KMS-11 (cell line): ENCODE results near the gene PRMT5.
A peak's percentile ranks its signal among the peaks of the same experiment; 100 is the strongest.
"Not testable (repeated sequence)": the region's sequence is repeated elsewhere in the genome, so short reads cannot be mapped to it uniquely, and the experiment has no call there.

Source experiments
- H2AFZ ChIP-seq: fragments of 200-600 bp; sonication (generic); 2 replicates; pipeline ENCODE4 v1.6.1; 2016; ENCODE audit warnings: antibody characterized with exemption, mixed run types, low read depth
- H3K27ac ChIP-seq: fragments of 200-600 bp; sonication (generic); 2 replicates; pipeline ENCODE4 v1.6.1; 2016; ENCODE audit warnings: mild to moderate bottlenecking, mixed run types
- H3K27me3 ChIP-seq: fragments of 200-600 bp; sonication (generic); 2 replicates; pipeline ENCODE4 v1.6.1; 2017; ENCODE audit warnings: mild to moderate bottlenecking, low read depth, mixed run types, moderate library complexity; ENCODE audit not compliant: insufficient read depth
- H3K36me3 ChIP-seq: fragments of 200-600 bp; sonication (generic); 2 replicates; pipeline ENCODE4 v1.6.1; 2017; ENCODE audit warnings: mild to moderate bottlenecking, mixed run types; ENCODE audit not compliant: insufficient read depth
- H3K4me1 ChIP-seq: fragments of 200-600 bp; sonication (generic); 2 replicates; pipeline ENCODE4 v1.6.1; 2016; ENCODE audit warnings: mild to moderate bottlenecking, low read depth, mixed run types; ENCODE audit not compliant: poor library complexity, severe bottlenecking
- H3K4me2 ChIP-seq: fragments of 200-600 bp; sonication (generic); 2 replicates; pipeline ENCODE4 v1.7.0; 2016; ENCODE audit warnings: mild to moderate bottlenecking, mixed run types
- H3K4me3 ChIP-seq: fragments of 200-600 bp; sonication (generic); IDR thresholded peaks from 2 replicates; pipeline ENCODE4 v1.6.1; 2017; ENCODE audit warnings: low read depth, low read length, mixed read lengths; ENCODE audit not compliant: insufficient read depth
- H3K79me2 ChIP-seq: fragments of 200-600 bp; sonication (generic); 2 replicates; pipeline ENCODE4 v1.6.1; 2016; ENCODE audit warnings: low read depth, mixed run types; ENCODE audit not compliant: insufficient read depth
- H3K9ac ChIP-seq: fragments of 200-600 bp; sonication (generic); 2 replicates; pipeline ENCODE4 v1.6.1; 2016; ENCODE audit warnings: mild to moderate bottlenecking, mixed run types
- H4K20me1 ChIP-seq: fragments of 200-600 bp; sonication (generic); 2 replicates; pipeline ENCODE4 v1.6.1; 2016; ENCODE audit warnings: mild to moderate bottlenecking, mixed run types; ENCODE audit not compliant: insufficient read depth
- TF ChIP-seq, protein P1 (sequence below): fragments of 200-600 bp; sonication (generic); conservative IDR thresholded peaks from 2 replicates; pipeline ENCODE4 v1.6.1; 2017; ENCODE audit warnings: low read depth, mild to moderate bottlenecking, antibody characterized with exemption, low read length, moderate library complexity, mixed read lengths

Gene PRMT5

GRCh38 chr14:22955702-22956569 lies 26.8 kb upstream of the PRMT5 start:
- TF ChIP-seq, protein P1, sequence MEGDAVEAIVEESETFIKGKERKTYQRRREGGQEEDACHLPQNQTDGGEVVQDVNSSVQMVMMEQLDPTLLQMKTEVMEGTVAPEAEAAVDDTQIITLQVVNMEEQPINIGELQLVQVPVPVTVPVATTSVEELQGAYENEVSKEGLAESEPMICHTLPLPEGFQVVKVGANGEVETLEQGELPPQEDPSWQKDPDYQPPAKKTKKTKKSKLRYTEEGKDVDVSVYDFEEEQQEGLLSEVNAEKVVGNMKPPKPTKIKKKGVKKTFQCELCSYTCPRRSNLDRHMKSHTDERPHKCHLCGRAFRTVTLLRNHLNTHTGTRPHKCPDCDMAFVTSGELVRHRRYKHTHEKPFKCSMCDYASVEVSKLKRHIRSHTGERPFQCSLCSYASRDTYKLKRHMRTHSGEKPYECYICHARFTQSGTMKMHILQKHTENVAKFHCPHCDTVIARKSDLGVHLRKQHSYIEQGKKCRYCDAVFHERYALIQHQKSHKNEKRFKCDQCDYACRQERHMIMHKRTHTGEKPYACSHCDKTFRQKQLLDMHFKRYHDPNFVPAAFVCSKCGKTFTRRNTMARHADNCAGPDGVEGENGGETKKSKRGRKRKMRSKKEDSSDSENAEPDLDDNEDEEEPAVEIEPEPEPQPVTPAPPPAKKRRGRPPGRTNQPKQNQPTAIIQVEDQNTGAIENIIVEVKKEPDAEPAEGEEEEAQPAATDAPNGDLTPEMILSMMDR = no peak
- H4K20me1 ChIP-seq = no peaks in the 10 kb centered on the region
- H3K4me1 ChIP-seq = peaks cover 10% of the 10 kb centered on the region
- H2AFZ ChIP-seq = peak overlapping the region; percentile 93
- no peaks in the 10 kb centered on the region for H3K27me3 ChIP-seq
- H3K79me2 ChIP-seq = no peaks in the 10 kb centered on the region
- no peaks in the 10 kb centered on the region for H3K36me3 ChIP-seq
- H3K27ac ChIP-seq = peak overlapping the region; percentile 84
- peak overlapping the region; percentile 97 for H3K4me2 ChIP-seq
- peak overlapping the region; percentile 93; the same call in 1 of the 2 replicates for H3K9ac ChIP-seq
- no peak overlapping the region for H3K4me3 ChIP-seq

- H3K36me3 ChIP-seq = no peaks in the 10 kb centered on the region
- H3K79me2 ChIP-seq = no peaks in the 10 kb centered on the region
- no peak overlapping the region for H3K9ac ChIP-seq
- peaks cover 10% of the 10 kb centered on the region for H3K4me1 ChIP-seq
- no peak overlapping the region for H2AFZ ChIP-seq
- H3K27me3 ChIP-seq = no peaks in the 10 kb centered on the region
- H3K4me2 ChIP-seq = no peak overlapping the region
- H3K4me3 ChIP-seq = no peak overlapping the region
- TF ChIP-seq, protein P1 = no peak
- no peaks in the 10 kb centered on the region for H4K20me1 ChIP-seq
- no peak overlapping the region for H3K27ac ChIP-seq
Observed at GRCh38 chr14:22952418-22952817, 23.2 kb upstream of the PRMT5 start.

DNA sequence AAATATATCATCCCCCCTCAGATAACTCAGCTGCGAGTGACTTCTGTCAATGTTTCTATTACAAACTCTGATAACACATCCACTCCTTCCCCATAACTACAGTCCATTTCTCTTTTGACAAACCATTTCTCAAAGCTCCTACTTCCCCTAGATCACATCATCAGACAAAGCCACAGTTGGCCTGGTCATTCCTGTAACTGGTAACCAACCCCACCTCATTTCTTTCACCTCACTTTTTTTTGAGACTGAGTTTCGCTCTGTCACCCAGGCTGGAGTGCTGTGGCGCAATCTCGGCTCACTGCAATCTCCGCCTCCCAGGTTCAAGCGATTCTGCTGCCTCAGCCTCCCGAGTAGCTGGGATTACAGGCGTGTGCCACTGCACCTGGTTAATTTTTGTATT lies 22.6 kb upstream of the PRMT5 start:
- H3K4me1 ChIP-seq, H3K27ac ChIP-seq, H2AFZ ChIP-seq, H3K9ac ChIP-seq, H3K36me3 ChIP-seq, H3K27me3 ChIP-seq, H3K4me3 ChIP-seq, H3K4me2 ChIP-seq, H3K79me2 ChIP-seq, H4K20me1 ChIP-seq: not testable (repeated sequence)

DNA sequence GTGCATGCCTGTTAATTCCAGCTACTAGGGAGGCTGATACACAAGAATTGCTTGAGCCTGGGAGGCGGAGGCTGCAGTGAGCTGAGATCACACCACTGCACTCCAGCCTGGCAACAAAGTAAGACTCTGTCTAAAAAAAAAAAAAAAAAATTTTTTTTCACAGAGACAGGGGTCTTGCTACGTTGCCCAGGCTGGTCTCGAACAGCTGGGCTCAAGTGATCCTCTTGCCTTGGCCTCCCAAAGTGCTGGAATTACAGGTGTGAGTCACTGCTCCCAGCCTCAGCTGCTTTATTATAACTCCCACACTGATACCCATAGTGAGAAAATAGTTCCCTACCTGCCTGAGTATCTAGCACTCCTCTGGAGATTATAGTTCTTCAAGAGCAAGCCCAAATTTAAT lies 16.5 kb upstream of the PRMT5 start:
- TF ChIP-seq, protein P1 = no peak
- H3K27me3 ChIP-seq = no peaks in the 10 kb centered on the region
- no peak overlapping the region for H3K27ac ChIP-seq
- H3K4me2 ChIP-seq = no peak overlapping the region
- no peaks in the 10 kb centered on the region for H3K4me1 ChIP-seq
- H3K4me3 ChIP-seq = no peak overlapping the region
- H3K9ac ChIP-seq = no peak overlapping the region
- no peaks in the 10 kb centered on the region for H4K20me1 ChIP-seq
- H3K36me3 ChIP-seq = no peaks in the 10 kb centered on the region
- no peaks in the 10 kb centered on the region for H3K79me2 ChIP-seq
- H2AFZ ChIP-seq = no peak overlapping the region

DNA sequence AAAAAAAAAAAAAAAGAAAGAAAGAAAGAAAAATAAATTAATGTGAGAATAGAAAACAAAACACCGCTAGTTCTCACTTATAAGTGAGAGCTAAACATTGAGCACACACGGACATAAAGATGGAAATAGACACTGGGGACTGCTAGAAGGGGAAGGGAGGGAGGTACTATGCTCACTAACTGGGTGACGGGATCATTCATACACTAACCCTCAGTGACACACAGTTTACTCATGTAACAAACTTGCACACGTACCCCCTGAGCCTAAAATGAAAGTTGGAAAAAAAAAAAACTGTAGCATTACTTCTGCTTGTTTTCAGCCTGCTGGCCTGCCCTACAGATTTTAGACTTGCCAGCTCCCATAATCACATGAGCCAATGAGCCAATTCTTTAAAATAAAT lies 10.5 kb upstream of the PRMT5 start:
- Histone ChIP-seq H2AFZ (no peak overlapping the region), H4K20me1 (no peaks in the 10 kb centered on the region), H3K36me3 (no peaks in the 10 kb centered on the region), H3K4me3 (no peak overlapping the region), H3K9ac (no peak overlapping the region), H3K27ac (no peak overlapping the region), H3K4me1 (no peaks in the 10 kb centered on the region), H3K79me2 (no peaks in the 10 kb centered on the region), H3K4me2 (no peak overlapping the region), H3K27me3 (no peaks in the 10 kb centered on the region)
- TF ChIP-seq, protein P1 = no peak
